GM18505 (cell line): ENCODE results near the gene BLOC1S3.

Experiments
- ATAC-seq: cut with Tn5 transposase; IDR thresholded peaks from one replicate; pipeline ENCODE4 v1.9.1; 2021; ENCODE audit not compliant: unreplicated experiment
- POLR2A ChIP-seq: IDR thresholded peaks from 4 replicates; pipeline ENCODE4 v1.6.1; 2011; ENCODE audit warnings: borderline replicate concordance; ENCODE audit not compliant: insufficient read depth, insufficient read length; ENCODE audit errors: extremely low read depth

Gene BLOC1S3

GRCh38 chr19:45178262-45179071, at the start of gene BLOC1S3:
TSS of gene BLOC1S3 (plus strand) at chr19:45178784. CDS start at chr19:45179297, 513 bp downstream.
- peak; percentile 74 for ATAC-seq
- TF ChIP-seq POLR2A, result peak; percentile 83

GRCh38 chr19:45128806-45129205, 49.8 kb upstream of the BLOC1S3 start:
- ATAC-seq, result no peak
- no peak for TF ChIP-seq POLR2A

- TF ChIP-seq POLR2A, result no peak
- ATAC-seq, result no peak
Measured at GRCh38 chr19:45130236-45130635, 48.3 kb upstream of the BLOC1S3 start.

GRCh38 chr19:45130888-45131615, 47.5 kb upstream of the BLOC1S3 start:
- TF ChIP-seq POLR2A, result no peak
- no peak for ATAC-seq

- TF ChIP-seq POLR2A, result no peak
- ATAC-seq, result no peak
Measured at GRCh38 chr19:45133661-45134060, 44.9 kb upstream of the BLOC1S3 start.

- ATAC-seq, result no peak
Measured at GRCh38 chr19:45135176-45135885, 43.3 kb upstream of the BLOC1S3 start.

GRCh38 chr19:45136507-45137178, 41.9 kb upstream of the BLOC1S3 start:
- no peak for TF ChIP-seq POLR2A
- ATAC-seq, result no peak

More at GRCh38 chr19:45135176-45135885, 43.3 kb upstream of the BLOC1S3 start:
- no peak for TF ChIP-seq POLR2A

- TF ChIP-seq POLR2A, result no peak
- no peak for ATAC-seq
Measured at GRCh38 chr19:45137179-45137761, 41.3 kb upstream of the BLOC1S3 start.

- TF ChIP-seq POLR2A, result no peak
- ATAC-seq, result no peak
Measured at GRCh38 chr19:45138303-45138751, 40.3 kb upstream of the BLOC1S3 start.

GRCh38 chr19:45139286-45140143, 39.1 kb upstream of the BLOC1S3 start:
- TF ChIP-seq POLR2A, result no peak
- ATAC-seq, result no peak

- no peak for ATAC-seq
- TF ChIP-seq POLR2A, result no peak
Measured at GRCh38 chr19:45140144-45140503, 38.5 kb upstream of the BLOC1S3 start.

GRCh38 chr19:45140533-45140932, 38.1 kb upstream of the BLOC1S3 start:
- no peak for ATAC-seq
- TF ChIP-seq POLR2A, result no peak
